Esophagus (tissue), 2 donors: Measurements from ENCODE around the gene BMPER. TPM values are rescaled to one million over a fixed set of nuclear protein-coding genes. Genes with fewer than 3 reads are reported as not detected.

ENCODE experiments used
- H3K27ac ChIP-seq, 2 donors: one replicate each; pipeline ENCODE4 v1.5.1; 2013; ENCODE audit warnings: low read depth in 2 of 2, mild to moderate bottlenecking in 2 of 2, inconsistent platforms in 1 of 2, low read length in 1 of 2, moderate library complexity in 1 of 2
- H3K27me3 ChIP-seq, 2 donors: one replicate each; pipeline ENCODE4 v1.6.1; 2013; ENCODE audit warnings: low read length in 2 of 2, control low read depth in 1 of 2, mild to moderate bottlenecking in 1 of 2; ENCODE audit not compliant: insufficient read depth in 2 of 2, control insufficient read depth in 1 of 2
- H3K36me3 ChIP-seq, 2 donors: one replicate each; pipeline ENCODE4 v1.6.1; 2013; ENCODE audit warnings: low read length in 1 of 2; ENCODE audit not compliant: control insufficient read depth in 2 of 2, insufficient read depth in 2 of 2
- H3K4me1 ChIP-seq, 2 donors: one replicate each; pipeline ENCODE4 v1.6.1; 2013; ENCODE audit warnings: low read length in 1 of 2; ENCODE audit not compliant: control insufficient read depth in 2 of 2, insufficient read depth in 2 of 2
- H3K4me3 ChIP-seq, 2 donors: one replicate each; pipeline ENCODE4 v1.5.1; 2013; ENCODE audit warnings: low read length in 2 of 2, mild to moderate bottlenecking in 2 of 2, low read depth in 1 of 2, moderate library complexity in 1 of 2
- H3K9me3 ChIP-seq, 2 donors: one replicate each; pipeline ENCODE4 v1.6.1; 2013; ENCODE audit warnings: mild to moderate bottlenecking in 2 of 2, low read depth in 1 of 2, low read length in 1 of 2, moderate library complexity in 1 of 2; ENCODE audit not compliant: control insufficient read depth in 2 of 2, insufficient read depth in 1 of 2
- WGBS, 2 donors: extraction: QIAGEN DNeasy Blood & Tissue Kit; methylation state at CpG; one replicate each; pipeline ENCODE4 v1.1.7; 2013; 5-methylcytosine and 5-hydroxymethylcytosine counted together
- polyA plus RNA-seq, 2 donors: library from polyadenylated mRNA; stranded (reverse); fragments of 200-250 nt; gene quantifications; one replicate each; pipeline ENCODE4 v1.2.3, GENCODE V29; 2013
- donor health status: healthy with polysubstance abuse.
- donor health status: Bipolar disorder and iron deficiency.

BMPER gene
- polyA plus RNA-seq, 2 donors = 0.06 to 0.19 TPM

GRCh38 chr7:34075523-34076370 is 170.4 kb downstream of the BMPER start:
- WGBS, 2 donors = 70 to 71% methylated on average over 9 of the region's 9 CpGs
- H3K36me3 ChIP-seq = no peaks in the 10 kb centered on the region
- peaks cover 0 to 5% of the 10 kb centered on the region in 2 donors for H3K9me3 ChIP-seq
- H3K27me3 ChIP-seq = no peaks in the 10 kb centered on the region
- H3K4me3 ChIP-seq = no peak overlapping the region
- H3K27ac ChIP-seq = no peak overlapping the region
- H3K4me1 ChIP-seq = no peaks in the 10 kb centered on the region

GRCh38 chr7:34077168-34077567 is 171.8 kb downstream of the BMPER start:
- Histone ChIP-seq H3K27ac (no peak overlapping the region), H3K36me3 (no peaks in the 10 kb centered on the region), H3K4me3 (no peak overlapping the region), H3K27me3 (no peaks in the 10 kb centered on the region), H3K9me3 (peaks cover 0 to 5% of the 10 kb centered on the region in 2 donors), H3K4me1 (no peaks in the 10 kb centered on the region)
- WGBS, 2 donors = 84 to 86% methylated on average over 2 of the region's 2 CpGs

GRCh38 chr7:34078864-34079263 is 173.5 kb downstream of the BMPER start:
- H3K27me3 ChIP-seq = no peaks in the 10 kb centered on the region
- peaks cover 0 to 5% of the 10 kb centered on the region in 2 donors for H3K9me3 ChIP-seq
- H3K4me1 ChIP-seq = no peaks in the 10 kb centered on the region
- no peaks in the 10 kb centered on the region for H3K36me3 ChIP-seq
- H3K4me3 ChIP-seq = no peak overlapping the region
- WGBS, 2 donors = 83 to 90% methylated on average over 30 of the region's 30 CpGs
- no peak overlapping the region for H3K27ac ChIP-seq

GRCh38 chr7:34080513-34080912 is 175.2 kb downstream of the BMPER start:
- 89 to 91% methylated on average over 5 of the region's 5 CpGs for WGBS, 2 donors

GRCh38 chr7:34081935-34082334 is 176.6 kb downstream of the BMPER start:
- 67 to 88% methylated on average over 1 of the region's 1 CpG for WGBS, 2 donors
- H3K9me3 ChIP-seq = peaks cover 0 to 5% of the 10 kb centered on the region in 2 donors
- no peaks in the 10 kb centered on the region for H3K27me3 ChIP-seq
- no peaks in the 10 kb centered on the region for H3K36me3 ChIP-seq
- H3K4me3 ChIP-seq = no peak overlapping the region
- H3K4me1 ChIP-seq = no peaks in the 10 kb centered on the region
- no peak overlapping the region for H3K27ac ChIP-seq

More at GRCh38 chr7:34080513-34080912, 175.2 kb downstream of the BMPER start:
- Histone ChIP-seq H3K27ac (no peak overlapping the region), H3K27me3 (no peaks in the 10 kb centered on the region), H3K36me3 (no peaks in the 10 kb centered on the region), H3K9me3 (peaks cover 0 to 5% of the 10 kb centered on the region in 2 donors), H3K4me3 (no peak overlapping the region), H3K4me1 (no peaks in the 10 kb centered on the region)

GRCh38 chr7:34083440-34083839 is 178.1 kb downstream of the BMPER start:
- Histone ChIP-seq H3K27ac (no peak overlapping the region), H3K9me3 (peaks cover 0 to 5% of the 10 kb centered on the region in 2 donors)

GRCh38 chr7:34084651-34085050 is 179.3 kb downstream of the BMPER start:
- WGBS, 2 donors = 91 to 94% methylated on average over 1 of the region's 1 CpG
- H3K4me3 ChIP-seq = no peak overlapping the region

More at GRCh38 chr7:34083440-34083839, 178.1 kb downstream of the BMPER start:
- Histone ChIP-seq H3K4me3 (no peak overlapping the region), H3K36me3 (no peaks in the 10 kb centered on the region), H3K27me3 (no peaks in the 10 kb centered on the region), H3K4me1 (no peaks in the 10 kb centered on the region)

GRCh38 chr7:34086064-34086463 is 180.7 kb downstream of the BMPER start:
- Histone ChIP-seq H3K27ac (no peak overlapping the region), H3K9me3 (no peaks in the 10 kb centered on the region), H3K4me1 (no peaks in the 10 kb centered on the region), H3K27me3 (no peaks in the 10 kb centered on the region), H3K36me3 (no peaks in the 10 kb centered on the region), H3K4me3 (no peak overlapping the region)
- WGBS, 2 donors = 87 to 93% methylated on average over 5 of the region's 5 CpGs

More at GRCh38 chr7:34084651-34085050, 179.3 kb downstream of the BMPER start:
- no peaks in the 10 kb centered on the region for H3K36me3 ChIP-seq
- H3K27ac ChIP-seq = no peak overlapping the region
- no peaks in the 10 kb centered on the region for H3K4me1 ChIP-seq
- no peaks in the 10 kb centered on the region for H3K27me3 ChIP-seq
- no peaks in the 10 kb centered on the region for H3K9me3 ChIP-seq

- Histone ChIP-seq H3K4me1 (no peaks in the 10 kb centered on the region), H3K9me3 (no peaks in the 10 kb centered on the region), H3K36me3 (no peaks in the 10 kb centered on the region), H3K4me3 (no peak overlapping the region), H3K27me3 (no peaks in the 10 kb centered on the region), H3K27ac (no peak overlapping the region)
- 66 to 73% methylated on average over 5 of the region's 5 CpGs for WGBS, 2 donors
Observed at GRCh38 chr7:34086981-34087380, 181.6 kb downstream of the BMPER start.
